HepG2 (cell line): ENCODE data around the gene ATRAID. TPM values are rescaled to one million over a fixed set of nuclear protein-coding genes. Genes with fewer than 3 reads are reported as not detected.
A peak's percentile ranks its signal among the peaks of the same experiment; 100 is the strongest.

Experiments used
- ATRX ChIP-seq: sonication (generic); formaldehyde crosslinking; IDR thresholded peaks from 2 replicates; pipeline ENCODE4 v1.4.0; 2020; ENCODE audit warnings: missing genetic modification reagents, borderline replicate concordance
- EZH2 ChIP-seq: conservative IDR thresholded peaks from 2 replicates; pipeline ENCODE4 v1.6.1; 2012; ENCODE audit warnings: mild to moderate bottlenecking, low read depth, low read length, moderate library complexity
- IKZF1 ChIP-seq: fragments of 450-650 bp; IDR thresholded peaks from 2 replicates; pipeline ENCODE4 v1.7.1; 2016
- IRX3 ChIP-seq: sonication (generic); formaldehyde crosslinking; IDR thresholded peaks from 2 replicates; pipeline ENCODE4 v1.8.1; 2023; ENCODE audit warnings: mild to moderate bottlenecking, low read depth, missing genetic modification reagents, borderline replicate concordance
- MAFK ChIP-seq, 2 experiments: IDR thresholded peaks in 1 of 2; conservative IDR thresholded peaks in 1 of 2; 2 replicates each; pipeline ENCODE4 v1.6.1; 2011; ENCODE audit warnings: improper control_type of control experiment in 2 of 2, low read length in 2 of 2
- MEIS1 ChIP-seq: sonication (generic); formaldehyde crosslinking; IDR thresholded peaks from 2 replicates; pipeline ENCODE4 v1.9.0; 2021; ENCODE audit warnings: mild to moderate bottlenecking, missing genetic modification reagents, moderate library complexity, borderline replicate concordance
- PAWR ChIP-seq: sonication (generic); formaldehyde crosslinking; IDR thresholded peaks from 2 replicates; pipeline ENCODE4 v1.4.0; 2020; ENCODE audit warnings: missing genetic modification reagents, mild to moderate bottlenecking, borderline replicate concordance
- RARG ChIP-seq: sonication (generic); formaldehyde crosslinking; IDR thresholded peaks from 2 replicates; pipeline ENCODE4 v1.4.0; 2020; ENCODE audit warnings: low read depth, mild to moderate bottlenecking, missing genetic modification reagents
- SMARCC2 ChIP-seq: fragments of 450-650 bp; IDR thresholded peaks from 2 replicates; pipeline ENCODE4 v1.6.1; 2017; ENCODE audit warnings: antibody characterized with exemption, mild to moderate bottlenecking
- SMC3 ChIP-seq: IDR thresholded peaks from 2 replicates; pipeline ENCODE4 v1.6.1; 2011; ENCODE audit warnings: low read length, improper control_type of control experiment
- TBX3 ChIP-seq: fragments of 450-650 bp; IDR thresholded peaks from 2 replicates; pipeline ENCODE4 v1.6.1; 2017; ENCODE audit warnings: antibody characterized with exemption, mild to moderate bottlenecking, inconsistent platforms, borderline replicate concordance
- ZBTB38 ChIP-seq: sonication (generic); formaldehyde crosslinking; IDR thresholded peaks from 2 replicates; pipeline ENCODE4 v1.5.1; 2020; ENCODE audit warnings: mild to moderate bottlenecking, missing genetic modification reagents
- ZBTB42 ChIP-seq: sonication (generic); formaldehyde crosslinking; IDR thresholded peaks from 2 replicates; pipeline ENCODE4 v1.5.0; 2020; ENCODE audit warnings: mild to moderate bottlenecking, missing genetic modification reagents
- ZNF510 ChIP-seq: sonication (generic); formaldehyde crosslinking; IDR thresholded peaks from 2 replicates; pipeline ENCODE4 v1.4.0; 2020; ENCODE audit warnings: low read depth, mild to moderate bottlenecking, missing genetic modification reagents
- ZNF615 ChIP-seq: sonication (generic); formaldehyde crosslinking; IDR thresholded peaks from 2 replicates; pipeline ENCODE4 v1.5.0; 2020; ENCODE audit warnings: mild to moderate bottlenecking, missing genetic modification reagents, borderline replicate concordance
- ZNF776 ChIP-seq: sonication (generic); formaldehyde crosslinking; IDR thresholded peaks from 2 replicates; pipeline ENCODE4 v1.4.0; 2020; ENCODE audit warnings: mild to moderate bottlenecking, missing genetic modification reagents
- ZNF781 ChIP-seq: sonication (generic); formaldehyde crosslinking; IDR thresholded peaks from 2 replicates; pipeline ENCODE4 v1.5.1; 2020; ENCODE audit warnings: borderline replicate concordance, mild to moderate bottlenecking, missing genetic modification reagents; ENCODE audit errors: not compliant biosample characterization
- polyA plus RNA-seq, 8 experiments: library from polyadenylated mRNA; depleted of rRNA in 3 of 8; stranded (reverse) in 7 of 8; unstranded in 1 of 8; fragments of >200 nt; fragmentation: Illumina TruSeq in 4 of 8; extraction: Trizol in 4 of 8; gene quantifications; 2 replicates each; pipeline versions ENCODE4 v1.2.1 to v1.2.3, GENCODE V29; 2011 to 2016; ENCODE audit warnings: low read depth in 4 of 8, missing spikeins in 1 of 8, mixed read lengths in 1 of 8; ENCODE audit not compliant: insufficient read depth in 1 of 8
- total RNA-seq, 5 experiments: library from RNA; depleted of rRNA; stranded (reverse); fragments of >200 nt; fragmentation: Illumina TruSeq; extraction: Trizol; gene quantifications; 2 replicates each; pipeline ENCODE4 v1.2.3, GENCODE V29; 2016; ENCODE audit warnings: low read depth in 1 of 5
- TF ChIP-seq, protein P1 (sequence below): sonication (generic); formaldehyde crosslinking; IDR thresholded peaks from 2 replicates; pipeline ENCODE4 v1.9.0; 2021; ENCODE audit warnings: mild to moderate bottlenecking, missing genetic modification reagents
- TF ChIP-seq, protein P2 (sequence below): sonication (generic); formaldehyde crosslinking; IDR thresholded peaks from 2 replicates; pipeline ENCODE4 v1.8.0; 2022; ENCODE audit warnings: missing genetic modification reagents, mild to moderate bottlenecking, inconsistent platforms, borderline replicate concordance
- TF ChIP-seq, protein P3 (sequence below): sonication (generic); formaldehyde crosslinking; IDR thresholded peaks from 2 replicates; pipeline ENCODE4 v1.8.0; 2022; ENCODE audit warnings: mild to moderate bottlenecking, missing genetic modification reagents, borderline replicate concordance

ATRAID gene
- total and polyA plus RNA-seq, 2 of the 13 experiments (the other 11 are each of a cell fraction or from before 2014, with no cell fraction given) = 207 to 382 TPM

DNA sequence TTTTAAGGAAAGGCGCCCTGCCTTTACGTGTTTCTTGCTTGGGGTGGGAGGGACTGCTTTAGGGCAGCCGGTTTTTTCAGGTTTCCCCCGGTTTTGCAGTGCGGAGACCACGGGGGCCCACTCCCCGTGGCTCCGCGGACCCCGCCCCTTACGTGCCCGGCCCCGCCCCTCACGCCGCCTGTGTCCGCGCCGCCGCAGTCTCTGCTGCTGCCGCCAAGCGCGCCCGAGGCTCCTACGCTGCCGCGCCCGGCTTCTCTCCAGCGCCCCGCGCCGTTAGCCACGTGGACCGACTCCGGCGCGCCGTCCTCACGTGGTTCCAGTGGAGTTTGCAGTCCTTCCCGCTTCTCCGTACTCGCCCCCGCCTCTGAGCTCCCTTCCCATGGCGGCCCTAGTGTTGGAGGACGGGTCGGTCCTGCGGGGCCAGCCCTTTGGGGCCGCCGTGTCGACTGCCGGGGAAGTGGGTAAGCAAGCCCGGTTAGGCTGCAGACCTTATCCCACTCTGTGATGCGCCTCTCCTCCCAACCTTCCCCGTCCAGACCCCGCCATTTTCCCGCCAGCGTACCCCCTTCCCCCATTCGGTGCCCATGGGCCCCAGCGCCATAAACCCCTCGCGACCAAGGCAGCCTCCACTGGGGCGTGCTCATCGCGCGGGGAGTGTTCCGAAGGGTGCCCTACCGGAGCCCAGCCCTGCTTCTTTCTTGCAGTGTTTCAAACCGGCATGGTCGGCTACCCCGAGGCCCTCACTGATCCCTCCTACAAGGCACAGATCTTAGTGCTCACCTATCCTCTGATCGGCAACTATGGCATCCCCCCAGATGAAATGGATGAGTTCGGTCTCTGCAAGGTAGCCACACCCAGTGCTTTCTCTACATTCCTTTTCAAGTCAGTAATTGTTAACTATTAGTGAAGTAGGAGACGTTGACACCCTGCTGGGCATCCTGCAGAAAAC lies 5.6 kb downstream of the ATRAID start, which contains the start of gene CAD (continued):
- no peak for TF ChIP-seq MAFK (conservative IDR thresholded peaks at IDR 0.05 in 1 of 2, IDR thresholded peaks at IDR 0.05 in 1 of 2; ENCODE audit: low read length in 2 of 2)
- TF ChIP-seq ZBTB38 = peak; percentile 86
- no peak for TF ChIP-seq ATRX (CRISPR knock-in tag)
- TF ChIP-seq ZNF615 = no peak
- TF ChIP-seq ZNF781 (CRISPR knock-in tag) = peak; percentile 34
- TF ChIP-seq, protein P1, sequence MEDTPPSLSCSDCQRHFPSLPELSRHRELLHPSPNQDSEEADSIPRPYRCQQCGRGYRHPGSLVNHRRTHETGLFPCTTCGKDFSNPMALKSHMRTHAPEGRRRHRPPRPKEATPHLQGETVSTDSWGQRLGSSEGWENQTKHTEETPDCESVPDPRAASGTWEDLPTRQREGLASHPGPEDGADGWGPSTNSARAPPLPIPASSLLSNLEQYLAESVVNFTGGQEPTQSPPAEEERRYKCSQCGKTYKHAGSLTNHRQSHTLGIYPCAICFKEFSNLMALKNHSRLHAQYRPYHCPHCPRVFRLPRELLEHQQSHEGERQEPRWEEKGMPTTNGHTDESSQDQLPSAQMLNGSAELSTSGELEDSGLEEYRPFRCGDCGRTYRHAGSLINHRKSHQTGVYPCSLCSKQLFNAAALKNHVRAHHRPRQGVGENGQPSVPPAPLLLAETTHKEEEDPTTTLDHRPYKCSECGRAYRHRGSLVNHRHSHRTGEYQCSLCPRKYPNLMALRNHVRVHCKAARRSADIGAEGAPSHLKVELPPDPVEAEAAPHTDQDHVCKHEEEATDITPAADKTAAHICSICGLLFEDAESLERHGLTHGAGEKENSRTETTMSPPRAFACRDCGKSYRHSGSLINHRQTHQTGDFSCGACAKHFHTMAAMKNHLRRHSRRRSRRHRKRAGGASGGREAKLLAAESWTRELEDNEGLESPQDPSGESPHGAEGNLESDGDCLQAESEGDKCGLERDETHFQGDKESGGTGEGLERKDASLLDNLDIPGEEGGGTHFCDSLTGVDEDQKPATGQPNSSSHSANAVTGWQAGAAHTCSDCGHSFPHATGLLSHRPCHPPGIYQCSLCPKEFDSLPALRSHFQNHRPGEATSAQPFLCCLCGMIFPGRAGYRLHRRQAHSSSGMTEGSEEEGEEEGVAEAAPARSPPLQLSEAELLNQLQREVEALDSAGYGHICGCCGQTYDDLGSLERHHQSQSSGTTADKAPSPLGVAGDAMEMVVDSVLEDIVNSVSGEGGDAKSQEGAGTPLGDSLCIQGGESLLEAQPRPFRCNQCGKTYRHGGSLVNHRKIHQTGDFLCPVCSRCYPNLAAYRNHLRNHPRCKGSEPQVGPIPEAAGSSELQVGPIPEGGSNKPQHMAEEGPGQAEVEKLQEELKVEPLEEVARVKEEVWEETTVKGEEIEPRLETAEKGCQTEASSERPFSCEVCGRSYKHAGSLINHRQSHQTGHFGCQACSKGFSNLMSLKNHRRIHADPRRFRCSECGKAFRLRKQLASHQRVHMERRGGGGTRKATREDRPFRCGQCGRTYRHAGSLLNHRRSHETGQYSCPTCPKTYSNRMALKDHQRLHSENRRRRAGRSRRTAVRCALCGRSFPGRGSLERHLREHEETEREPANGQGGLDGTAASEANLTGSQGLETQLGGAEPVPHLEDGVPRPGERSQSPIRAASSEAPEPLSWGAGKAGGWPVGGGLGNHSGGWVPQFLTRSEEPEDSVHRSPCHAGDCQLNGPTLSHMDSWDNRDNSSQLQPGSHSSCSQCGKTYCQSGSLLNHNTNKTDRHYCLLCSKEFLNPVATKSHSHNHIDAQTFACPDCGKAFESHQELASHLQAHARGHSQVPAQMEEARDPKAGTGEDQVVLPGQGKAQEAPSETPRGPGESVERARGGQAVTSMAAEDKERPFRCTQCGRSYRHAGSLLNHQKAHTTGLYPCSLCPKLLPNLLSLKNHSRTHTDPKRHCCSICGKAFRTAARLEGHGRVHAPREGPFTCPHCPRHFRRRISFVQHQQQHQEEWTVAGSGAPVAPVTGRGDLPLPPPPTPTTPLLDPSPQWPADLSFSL (CRISPR knock-in tag) = no peak
- no peak for TF ChIP-seq IKZF1
- TF ChIP-seq TBX3 = no peak
- 0 out of 2 replicates have a peak, but pooled peaks have one; percentile 75 for TF ChIP-seq ZBTB42 (CRISPR knock-in tag)
- TF ChIP-seq MEIS1 = no peak
- peak; percentile 91; the same call in 1 of the 2 replicates for TF ChIP-seq IRX3
- no peak for TF ChIP-seq PAWR (CRISPR knock-in tag)
- no peak for TF ChIP-seq EZH2
- TF ChIP-seq ZNF776 (CRISPR knock-in tag) = 0 out of 2 replicates have a peak, but pooled peaks have one; percentile 60
- TF ChIP-seq, protein P2, sequence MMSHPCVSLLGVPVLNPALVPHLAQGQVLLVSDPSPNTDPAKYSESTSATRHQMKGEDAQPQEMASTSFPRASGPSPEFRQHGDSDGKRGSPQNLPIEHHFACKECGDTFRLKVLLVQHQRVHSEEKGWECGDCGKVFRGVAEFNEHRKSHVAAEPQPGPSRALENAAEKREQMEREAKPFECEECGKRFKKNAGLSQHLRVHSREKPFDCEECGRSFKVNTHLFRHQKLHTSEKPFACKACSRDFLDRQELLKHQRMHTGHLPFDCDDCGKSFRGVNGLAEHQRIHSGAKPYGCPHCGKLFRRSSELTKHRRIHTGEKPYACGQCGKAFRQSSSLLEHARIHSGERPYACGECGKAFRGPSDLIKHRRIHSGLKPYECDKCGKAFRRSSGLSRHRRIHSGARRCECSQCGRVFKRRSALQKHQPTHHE (CRISPR knock-in tag) = no peak
- TF ChIP-seq ZNF510 (CRISPR knock-in tag) = no peak
- TF ChIP-seq SMARCC2 = no peak
- TF ChIP-seq SMC3 = no peak
- TF ChIP-seq, protein P3, sequence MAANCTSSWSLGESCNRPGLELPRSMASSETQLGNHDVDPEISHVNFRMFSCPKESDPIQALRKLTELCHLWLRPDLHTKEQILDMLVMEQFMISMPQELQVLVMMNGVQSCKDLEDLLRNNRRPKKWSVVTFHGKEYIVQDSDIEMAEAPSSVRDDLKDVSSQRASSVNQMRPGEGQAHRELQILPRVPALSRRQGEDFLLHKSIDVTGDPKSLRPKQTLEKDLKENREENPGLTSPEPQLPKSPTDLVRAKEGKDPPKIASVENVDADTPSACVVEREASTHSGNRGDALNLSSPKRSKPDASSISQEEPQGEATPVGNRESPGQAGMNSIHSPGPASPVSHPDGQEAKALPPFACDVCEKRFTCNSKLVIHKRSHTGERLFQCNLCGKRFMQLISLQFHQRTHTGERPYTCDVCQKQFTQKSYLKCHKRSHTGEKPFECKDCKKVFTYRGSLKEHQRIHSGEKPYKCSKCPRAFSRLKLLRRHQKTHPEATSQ (CRISPR knock-in tag) = no peak
- TF ChIP-seq RARG (CRISPR knock-in tag) = no peak
